Activated CD4-positive, alpha-beta T cell treated with anti-CD3 and anti-CD28 coated beads for 48 hours (primary cell): ENCODE data around the gene SLC39A11.
"Not testable (repeated sequence)": the region's sequence is repeated elsewhere in the genome, so short reads cannot be mapped to it uniquely, and the experiment has no call there.

Experiments used
- DNase-seq: peaks from one replicate; pipeline ENCODE4 v3.0.0-alpha.2; 2020

Gene SLC39A11

GRCh38 chr17:72725433-72726068 is 366.9 kb downstream of the SLC39A11 start:
- DNase-seq = peak; percentile 68

- no peak for DNase-seq
Measured at GRCh38 chr17:72724267-72724666, 368.2 kb downstream of the SLC39A11 start.

- DNase-seq = no peak
Measured at GRCh38 chr17:72723711-72724110, 368.8 kb downstream of the SLC39A11 start.

- DNase-seq = no peak
Measured at GRCh38 chr17:72720494-72720825, 372.0 kb downstream of the SLC39A11 start.

- DNase-seq = peak; percentile 68
Measured at GRCh38 chr17:72719578-72720493, 372.7 kb downstream of the SLC39A11 start.

- DNase-seq = no peak
Measured at GRCh38 chr17:72719206-72719577, 373.3 kb downstream of the SLC39A11 start.

- DNase-seq = no peak
Measured at GRCh38 chr17:72717676-72718075, 374.8 kb downstream of the SLC39A11 start.

- DNase-seq = no peak
Measured at GRCh38 chr17:72717276-72717675, 375.2 kb downstream of the SLC39A11 start.

- DNase-seq = no peak
Measured at GRCh38 chr17:72715906-72716572, 376.4 kb downstream of the SLC39A11 start.

GRCh38 chr17:72714357-72714966 is 378.0 kb downstream of the SLC39A11 start:
- no peak for DNase-seq

GRCh38 chr17:72713701-72714100 is 378.8 kb downstream of the SLC39A11 start:
- DNase-seq = no peak

- no peak for DNase-seq
Measured at GRCh38 chr17:72711521-72712310, 380.8 kb downstream of the SLC39A11 start.

- DNase-seq = no peak
Measured at GRCh38 chr17:72710834-72711233, 381.7 kb downstream of the SLC39A11 start.

- no peak for DNase-seq
Measured at GRCh38 chr17:72710202-72710601, 382.3 kb downstream of the SLC39A11 start.

GRCh38 chr17:72708682-72709081 is 383.8 kb downstream of the SLC39A11 start:
- DNase-seq = not testable (repeated sequence)

GRCh38 chr17:72707881-72708280 is 384.6 kb downstream of the SLC39A11 start:
- no peak for DNase-seq

- no peak for DNase-seq
Measured at GRCh38 chr17:72706396-72706981, 386.0 kb downstream of the SLC39A11 start.

- no peak for DNase-seq
Measured at GRCh38 chr17:72705905-72706395, 386.5 kb downstream of the SLC39A11 start.

GRCh38 chr17:72702998-72703397 is 389.5 kb downstream of the SLC39A11 start:
- no peak for DNase-seq

- no peak for DNase-seq
Measured at GRCh38 chr17:72702136-72702735, 390.3 kb downstream of the SLC39A11 start.

- DNase-seq = no peak
Measured at GRCh38 chr17:72700226-72700625, 392.3 kb downstream of the SLC39A11 start.

GRCh38 chr17:72699545-72699944 is 392.9 kb downstream of the SLC39A11 start:
- DNase-seq = no peak
